ENCODE results near the gene SYNE2.

DNA sequence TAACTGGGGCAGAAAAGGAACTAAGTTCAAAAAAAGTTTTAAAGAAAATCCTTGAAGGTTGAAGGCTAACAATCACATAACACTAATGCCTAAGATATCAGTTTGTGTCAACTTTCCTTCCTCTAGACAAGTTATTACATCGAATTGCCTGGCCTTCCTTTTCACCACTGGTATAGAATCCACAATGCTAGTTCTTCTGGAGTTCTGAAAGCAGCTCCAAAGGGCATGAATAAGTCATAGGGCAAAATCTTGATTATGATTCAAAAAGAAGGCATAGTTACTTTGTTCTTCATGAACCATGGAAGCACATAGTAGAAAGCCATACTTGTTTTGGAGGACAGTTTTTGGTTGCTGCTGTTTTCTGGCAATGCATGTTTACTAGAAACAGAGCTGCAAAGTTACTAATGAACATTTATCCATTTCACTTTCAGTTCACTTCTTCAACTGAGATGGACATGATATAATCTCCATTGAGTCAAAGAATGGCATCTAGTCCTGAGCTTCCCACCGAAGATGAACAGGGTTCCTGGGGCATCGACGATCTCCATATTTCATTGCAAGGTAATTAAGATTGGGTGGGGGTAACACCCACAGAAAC, 56.0 kb downstream of the SYNE2 start:
- no peak for TF ChIP-seq CTCF (conservative IDR thresholded peaks at IDR 0.05)
- TF ChIP-seq EZH2 (IDR thresholded peaks at IDR 0.05; ENCODE audit: low read depth): no peak

Data from PC-9 (cell line).